ENCODE measurements around the gene IFNA13. TPM values are rescaled to one million over a fixed set of nuclear protein-coding genes. Genes with fewer than 3 reads are reported as not detected.

The IFNA13 gene
- total and polyA plus RNA-seq, 2 of the 13 experiments (the other 11 are each of a cell fraction or from before 2014, with no cell fraction given), result not detected

- Histone ChIP-seq H3K36me3 (replicated peaks in 1 of 2; ENCODE audit: control insufficient read depth in 1 of 2, insufficient read depth in 2 of 2, low read length in 2 of 2) (peaks cover 0 to 11% of the 10 kb centered on the region in 2 experiments; a peak in 1 of 5 replicates), H3K4me2 (ENCODE audit: low read depth, low read length) (no peak overlapping the region), H3K27me3 (ENCODE audit: control insufficient read depth in 1 of 2, insufficient read depth in 2 of 2, low read length in 2 of 2) (no peaks in the 10 kb centered on the region), H3K4me1 (ENCODE audit: insufficient read depth, low read length) (no peaks in the 10 kb centered on the region), H4K20me1 (ENCODE audit: insufficient read depth, low read length) (peaks cover 6% of the 10 kb centered on the region; the same call in 1 of the 2 replicates), H3K79me2 (ENCODE audit: insufficient read depth, low read length) (no peaks in the 10 kb centered on the region), H3K9ac (ENCODE audit: insufficient read depth, low read depth, low read length) (no peak overlapping the region), H3K27ac (ENCODE audit: extremely low read length, insufficient read depth, low read length) (no peak overlapping the region), H3K9me3 (ENCODE audit: low read length) (no peaks in the 10 kb centered on the region), H2AFZ (ENCODE audit: low read length) (no peak overlapping the region), H3K4me3 (replicated peaks in 1 of 3; ENCODE audit: insufficient read depth in 1 of 3, low read depth in 2 of 3, low read length in 3 of 3) (no peak overlapping the region)
- ChIA-PET CTCF (ENCODE audit: low intra/inter-chr PET ratio, low total read pairs) (no interaction called here), POLR2A (interaction anchor here (1.6 kb wide), 1 partner anchor 12 kb away, joined by 7 read pairs; the partner anchor contains the start of gene KLHL9)
- in situ Hi-C loops (cut with HindIII; ENCODE audit: extremely low pct_ligation_motif_present, low pct_unique_long_range_greater_than_20kb), result no loop called here
- intact Hi-C loops (cut with micrococcal nuclease; ENCODE audit: unreplicated experiment), result no loop called here
- FAIRE-seq (no peak), ATAC-seq (no peak), DNase-seq (ENCODE audit: low spot score) (no peak)
- WGBS (ENCODE audit: low lambda C conversion rate), result 98% methylated on average over 5 of the region's 5 CpGs
- TF ChIP-seq USF2 (IDR thresholded peaks at IDR 0.05; ENCODE audit: low read depth, low read length) (no peak), USF2 (CRISPR knock-in tag; IDR thresholded peaks at IDR 0.05; ENCODE audit: borderline replicate concordance) (no peak), SETDB1 (CRISPR knock-in tag; IDR thresholded peaks at IDR 0.05; ENCODE audit: borderline replicate concordance) (no peak), ZFX (CRISPR knock-in tag; IDR thresholded peaks at IDR 0.05; ENCODE audit: low read depth) (no peak), ZNF224 (CRISPR knock-in tag; IDR thresholded peaks at IDR 0.05) (no peak), NR2F2 (IDR thresholded peaks at IDR 0.05; ENCODE audit: borderline replicate concordance, low read depth) (no peak), KMT2A (CRISPR knock-in tag; IDR thresholded peaks at IDR 0.05) (no peak), SMAD1 (CRISPR knock-in tag; IDR thresholded peaks at IDR 0.05; ENCODE audit: borderline replicate concordance, low read depth) (no peak), WIZ (CRISPR knock-in tag; IDR thresholded peaks at IDR 0.05) (no peak), ZBTB38 (CRISPR knock-in tag; IDR thresholded peaks at IDR 0.05) (no peak), HOXD1 (CRISPR knock-in tag; IDR thresholded peaks at IDR 0.05) (no peak), KDM5A (IDR thresholded peaks at IDR 0.05; ENCODE audit: borderline replicate concordance, low read length) (no peak), ZNF703 (CRISPR knock-in tag; IDR thresholded peaks at IDR 0.05; ENCODE audit: borderline replicate concordance) (no peak), TRIM24 (CRISPR knock-in tag; IDR thresholded peaks at IDR 0.05) (no peak)
- TF ChIP-seq, protein P1, sequence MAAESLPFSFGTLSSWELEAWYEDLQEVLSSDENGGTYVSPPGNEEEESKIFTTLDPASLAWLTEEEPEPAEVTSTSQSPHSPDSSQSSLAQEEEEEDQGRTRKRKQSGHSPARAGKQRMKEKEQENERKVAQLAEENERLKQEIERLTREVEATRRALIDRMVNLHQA (CRISPR knock-in tag; IDR thresholded peaks at IDR 0.05), result no peak
- BruUV-seq (replicated peaks), result no TSS peak
These were observed 44.9 kb downstream of the IFNA13 start for GRCh38 chr9:21322911-21323461.
